NCI-H2227 (cell line): Measurements from ENCODE around the gene LPP.

Experiments used
- DNase-seq: peaks from one replicate; lab custom pipeline; 2025; ENCODE audit not compliant: unreplicated experiment; lab: John Stamatoyannopoulos, UW

LPP gene

GRCh38 chr3:188295876-188296275 lies 141.9 kb downstream of the LPP start:
- DNase-seq = no peak

GRCh38 chr3:188296761-188297612 lies 143.0 kb downstream of the LPP start:
- no peak for DNase-seq

GRCh38 chr3:188298585-188298984 lies 144.6 kb downstream of the LPP start:
- no peak for DNase-seq

GRCh38 chr3:188299068-188299467 lies 145.1 kb downstream of the LPP start:
- DNase-seq = no peak

- DNase-seq = no peak
These were observed 145.8 kb downstream of the LPP start for GRCh38 chr3:188299708-188300107.

- DNase-seq = no peak
These were observed 147.2 kb downstream of the LPP start for GRCh38 chr3:188301147-188301546.

GRCh38 chr3:188303286-188303799 lies 149.4 kb downstream of the LPP start:
- no peak for DNase-seq

GRCh38 chr3:188303823-188304222 lies 149.9 kb downstream of the LPP start:
- DNase-seq = no peak

GRCh38 chr3:188304501-188304900 lies 150.5 kb downstream of the LPP start:
- DNase-seq = no peak

- no peak for DNase-seq
These were observed 151.3 kb downstream of the LPP start for GRCh38 chr3:188305220-188305619.

GRCh38 chr3:188306435-188307005 lies 152.6 kb downstream of the LPP start:
- no peak for DNase-seq

GRCh38 chr3:188309437-188310269 lies 155.7 kb downstream of the LPP start:
- no peak for DNase-seq

GRCh38 chr3:188310270-188310710 lies 156.3 kb downstream of the LPP start:
- no peak for DNase-seq

GRCh38 chr3:188315553-188315952 lies 161.6 kb downstream of the LPP start:
- no peak for DNase-seq

GRCh38 chr3:188316021-188316722 lies 162.2 kb downstream of the LPP start:
- DNase-seq = no peak

GRCh38 chr3:188316723-188317070 lies 162.7 kb downstream of the LPP start:
- DNase-seq = no peak

GRCh38 chr3:188319569-188319968 lies 165.6 kb downstream of the LPP start:
- no peak for DNase-seq

- no peak for DNase-seq
These were observed 166.8 kb downstream of the LPP start for GRCh38 chr3:188320757-188321156.

GRCh38 chr3:188321258-188321657 lies 167.3 kb downstream of the LPP start:
- no peak for DNase-seq

- no peak for DNase-seq
These were observed 168.4 kb downstream of the LPP start for GRCh38 chr3:188322135-188322887.
